HepG2 (cell line): ENCODE results near the gene SIAH1.

ENCODE experiments used
- ATRX ChIP-seq: sonication (generic); formaldehyde crosslinking; IDR thresholded peaks from 2 replicates; pipeline ENCODE4 v1.4.0; 2020; ENCODE audit warnings: missing genetic modification reagents, borderline replicate concordance
- EP300 ChIP-seq, 3 experiments: sonication (generic) in 1 of 3; formaldehyde crosslinking in 1 of 3; IDR thresholded peaks; 2 replicates each; pipeline versions ENCODE4 v1.5.1 to v1.6.1; 2011 to 2020; ENCODE audit warnings: low read depth in 2 of 3, low read length in 2 of 3, borderline replicate concordance in 1 of 3, improper control_type of control experiment in 1 of 3, mild to moderate bottlenecking in 1 of 3, missing genetic modification reagents in 1 of 3, moderate library complexity in 1 of 3
- FOSL2 ChIP-seq: sonication (generic); formaldehyde crosslinking; IDR thresholded peaks from 2 replicates; pipeline ENCODE4 v1.4.0; 2020; ENCODE audit warnings: missing genetic modification reagents
- MAFK ChIP-seq, 2 experiments: IDR thresholded peaks in 1 of 2; conservative IDR thresholded peaks in 1 of 2; 2 replicates each; pipeline ENCODE4 v1.6.1; 2011; ENCODE audit warnings: improper control_type of control experiment in 2 of 2, low read length in 2 of 2
- MIER3 ChIP-seq: IDR thresholded peaks from 2 replicates; pipeline ENCODE4 v1.6.1; 2016; ENCODE audit warnings: missing compliant biosample characterization, borderline replicate concordance
- MIXL1 ChIP-seq: IDR thresholded peaks from 2 replicates; pipeline ENCODE4 v1.6.1; 2016
- RAD21 ChIP-seq: fragments of 450-650 bp; formaldehyde crosslinking; IDR thresholded peaks from 2 replicates; pipeline ENCODE4 v1.5.0; 2020; ENCODE audit warnings: mild to moderate bottlenecking
- ZFP36L1 ChIP-seq: sonication (generic); formaldehyde crosslinking; IDR thresholded peaks from 2 replicates; pipeline ENCODE4 v1.8.0; 2022; ENCODE audit warnings: mild to moderate bottlenecking, missing genetic modification reagents, moderate library complexity
- ZNF234 ChIP-seq: sonication (generic); formaldehyde crosslinking; conservative IDR thresholded peaks from 2 replicates; pipeline ENCODE4 v1.5.1; 2020; ENCODE audit warnings: mild to moderate bottlenecking, missing genetic modification reagents
- TF ChIP-seq, protein P1 (sequence below): sonication (generic); formaldehyde crosslinking; IDR thresholded peaks from 2 replicates; pipeline ENCODE4 v1.4.0; 2020; ENCODE audit warnings: missing genetic modification reagents, low read depth, mild to moderate bottlenecking, borderline replicate concordance
- TF ChIP-seq, protein P2 (sequence below): IDR thresholded peaks from 2 replicates; pipeline ENCODE4 v1.6.1; 2016; ENCODE audit warnings: missing compliant biosample characterization, missing genetic modification reagents, borderline replicate concordance
- TF ChIP-seq, protein P3 (sequence below): sonication (generic); formaldehyde crosslinking; IDR thresholded peaks from 2 replicates; pipeline ENCODE4 v1.4.0; 2020; ENCODE audit warnings: missing genetic modification reagents
- TF ChIP-seq, protein P4 (sequence below): IDR thresholded peaks from 2 replicates; pipeline ENCODE4 v1.6.1; 2016

DNA sequence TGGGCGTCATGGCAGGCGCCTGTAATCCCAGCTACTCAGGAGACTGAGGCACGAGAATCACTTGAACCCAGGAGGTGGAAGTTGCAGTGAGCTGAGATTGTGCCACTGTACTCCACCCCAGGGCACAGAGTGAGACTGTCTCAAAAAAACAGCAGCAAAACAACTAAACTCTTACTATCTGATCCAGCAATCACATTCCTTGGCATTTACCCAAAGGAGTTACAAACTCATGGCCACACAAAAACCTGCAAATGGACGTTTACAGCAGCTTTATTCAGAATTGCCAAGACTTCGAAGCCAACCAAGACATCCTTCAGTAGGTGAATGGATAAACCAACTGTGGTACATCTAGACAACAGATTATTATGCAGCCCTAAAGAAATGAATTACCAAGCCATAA is 4.0 kb downstream of the SIAH1 start:
- TF ChIP-seq RAD21 (CRISPR knock-in tag), result no peak
- no peak for TF ChIP-seq MAFK (conservative IDR thresholded peaks at IDR 0.05 in 1 of 2, IDR thresholded peaks at IDR 0.05 in 1 of 2; ENCODE audit: low read length in 2 of 2)
- TF ChIP-seq, protein P1, sequence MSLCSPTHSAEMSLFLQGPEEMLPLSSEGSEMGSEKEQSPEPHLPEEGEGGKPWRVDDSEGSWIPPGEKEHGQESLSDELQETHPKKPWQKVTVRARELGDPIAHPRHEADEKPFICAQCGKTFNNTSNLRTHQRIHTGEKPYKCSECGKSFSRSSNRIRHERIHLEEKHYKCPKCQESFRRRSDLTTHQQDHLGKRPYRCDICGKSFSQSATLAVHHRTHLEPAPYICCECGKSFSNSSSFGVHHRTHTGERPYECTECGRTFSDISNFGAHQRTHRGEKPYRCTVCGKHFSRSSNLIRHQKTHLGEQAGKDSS, result no peak
- TF ChIP-seq, protein P2, sequence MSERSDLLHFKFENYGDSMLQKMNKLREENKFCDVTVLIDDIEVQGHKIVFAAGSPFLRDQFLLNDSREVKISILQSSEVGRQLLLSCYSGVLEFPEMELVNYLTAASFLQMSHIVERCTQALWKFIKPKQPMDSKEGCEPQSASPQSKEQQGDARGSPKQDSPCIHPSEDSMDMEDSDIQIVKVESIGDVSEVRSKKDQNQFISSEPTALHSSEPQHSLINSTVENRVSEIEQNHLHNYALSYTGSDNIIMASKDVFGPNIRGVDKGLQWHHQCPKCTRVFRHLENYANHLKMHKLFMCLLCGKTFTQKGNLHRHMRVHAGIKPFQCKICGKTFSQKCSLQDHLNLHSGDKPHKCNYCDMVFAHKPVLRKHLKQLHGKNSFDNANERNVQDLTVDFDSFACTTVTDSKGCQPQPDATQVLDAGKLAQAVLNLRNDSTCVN (CRISPR knock-in tag), result no peak
- TF ChIP-seq, protein P3, sequence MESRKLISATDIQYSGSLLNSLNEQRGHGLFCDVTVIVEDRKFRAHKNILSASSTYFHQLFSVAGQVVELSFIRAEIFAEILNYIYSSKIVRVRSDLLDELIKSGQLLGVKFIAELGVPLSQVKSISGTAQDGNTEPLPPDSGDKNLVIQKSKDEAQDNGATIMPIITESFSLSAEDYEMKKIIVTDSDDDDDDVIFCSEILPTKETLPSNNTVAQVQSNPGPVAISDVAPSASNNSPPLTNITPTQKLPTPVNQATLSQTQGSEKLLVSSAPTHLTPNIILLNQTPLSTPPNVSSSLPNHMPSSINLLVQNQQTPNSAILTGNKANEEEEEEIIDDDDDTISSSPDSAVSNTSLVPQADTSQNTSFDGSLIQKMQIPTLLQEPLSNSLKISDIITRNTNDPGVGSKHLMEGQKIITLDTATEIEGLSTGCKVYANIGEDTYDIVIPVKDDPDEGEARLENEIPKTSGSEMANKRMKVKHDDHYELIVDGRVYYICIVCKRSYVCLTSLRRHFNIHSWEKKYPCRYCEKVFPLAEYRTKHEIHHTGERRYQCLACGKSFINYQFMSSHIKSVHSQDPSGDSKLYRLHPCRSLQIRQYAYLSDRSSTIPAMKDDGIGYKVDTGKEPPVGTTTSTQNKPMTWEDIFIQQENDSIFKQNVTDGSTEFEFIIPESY, result no peak
- no peak for TF ChIP-seq MIXL1 (CRISPR knock-in tag)
- TF ChIP-seq ATRX (CRISPR knock-in tag), result no peak
- TF ChIP-seq ZFP36L1 (CRISPR knock-in tag), result no peak
- TF ChIP-seq, protein P4, sequence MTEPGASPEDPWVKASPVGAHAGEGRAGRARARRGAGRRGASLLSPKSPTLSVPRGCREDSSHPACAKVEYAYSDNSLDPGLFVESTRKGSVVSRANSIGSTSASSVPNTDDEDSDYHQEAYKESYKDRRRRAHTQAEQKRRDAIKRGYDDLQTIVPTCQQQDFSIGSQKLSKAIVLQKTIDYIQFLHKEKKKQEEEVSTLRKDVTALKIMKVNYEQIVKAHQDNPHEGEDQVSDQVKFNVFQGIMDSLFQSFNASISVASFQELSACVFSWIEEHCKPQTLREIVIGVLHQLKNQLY (CRISPR knock-in tag), result no peak
- no peak for TF ChIP-seq FOSL2 (CRISPR knock-in tag)
- TF ChIP-seq ZNF234 (CRISPR knock-in tag), result no peak
- TF ChIP-seq EP300 (IDR thresholded peaks at IDR 0.05; ENCODE audit: low read depth in 2 of 2, low read length in 2 of 2), result no peak
- TF ChIP-seq EP300 (CRISPR knock-in tag; IDR thresholded peaks at IDR 0.05; ENCODE audit: borderline replicate concordance), result no peak
- no peak for TF ChIP-seq MIER3 (CRISPR knock-in tag)
